PC-3 (cell line): ENCODE results near the gene POLRMT. TPM values are rescaled to one million over a fixed set of nuclear protein-coding genes. Genes with fewer than 3 reads are reported as not detected.

Source experiments
- ATAC-seq: fragments of 200-7000 bp; cut with Tn5 transposase; 2 replicates; pipeline ENCODE4 v1.9.1; 2020; ENCODE audit warnings: mild to moderate bottlenecking, moderate library complexity
- BruUV-seq: library from RNA; stranded (reverse); fragments of 400-500 nt; replicated peaks from 2 replicates; lab custom pipeline; 2021; lab: Mats Ljungman, UMichigan
- CTCF ChIA-PET: fragments of 300-600 bp; sonication (Branson Sonifier 250); formaldehyde crosslinking; loops from one replicate; lab custom pipeline; 2022; ENCODE audit warnings: antibody characterized with exemption; lab: Charles Lee
- POLR2A ChIA-PET: fragments of 300-600 bp; sonication (Branson Sonifier 250); formaldehyde crosslinking; loops from one replicate; lab custom pipeline; 2022; ENCODE audit warnings: antibody characterized with exemption; ENCODE audit not compliant: unreplicated experiment; lab: Charles Lee
- DNase-seq: peaks from one replicate; pipeline ENCODE4 v3.0.0-alpha.2; 2015
- H2AFZ ChIP-seq: fragments of 300-600 bp; sonication (generic); 2 replicates; pipeline ENCODE4 v1.6.0; 2016; ENCODE audit warnings: antibody characterized with exemption, low read length
- H3F3A ChIP-seq: fragments of 300-600 bp; sonication (generic); one replicate; pipeline ENCODE4 v1.6.0; 2017; ENCODE audit warnings: antibody characterized with exemption, low read length, control low read depth, mild to moderate bottlenecking; ENCODE audit not compliant: unreplicated experiment
- H3K27ac ChIP-seq: fragments of 300-600 bp; sonication (generic); 2 replicates; pipeline ENCODE4 v1.5.1; 2016; ENCODE audit warnings: mild to moderate bottlenecking, low read length
- H3K27me3 ChIP-seq: fragments of 300-600 bp; sonication (generic); 2 replicates; pipeline ENCODE4 v1.6.1; 2016; ENCODE audit warnings: low read length, mixed read lengths
- H3K36me3 ChIP-seq: fragments of 300-600 bp; sonication (generic); 2 replicates; pipeline ENCODE4 v1.6.1; 2016; ENCODE audit warnings: low read depth, mixed run types, low read length, mixed read lengths
- H3K4me1 ChIP-seq: fragments of 300-600 bp; sonication (generic); 2 replicates; pipeline ENCODE4 v1.5.1; 2016; ENCODE audit warnings: low read length; ENCODE audit not compliant: insufficient read depth
- H3K4me2 ChIP-seq: fragments of 300-600 bp; sonication (generic); 2 replicates; pipeline ENCODE4 v1.6.0; 2016; ENCODE audit warnings: low read length
- H3K4me3 ChIP-seq: fragments of 300-600 bp; sonication (generic); 2 replicates; pipeline ENCODE4 v1.5.1; 2016; ENCODE audit warnings: mild to moderate bottlenecking, low read length, mixed read lengths
- H3K79me2 ChIP-seq: fragments of 300-600 bp; sonication (generic); 2 replicates; pipeline ENCODE4 v1.6.1; 2017; ENCODE audit warnings: low read length, mixed read lengths
- H3K9ac ChIP-seq: fragments of 300-600 bp; sonication (generic); 2 replicates; pipeline ENCODE4 v1.6.0; 2016; ENCODE audit warnings: mild to moderate bottlenecking, low read length
- H3K9me2 ChIP-seq: fragments of 300-600 bp; sonication (generic); replicated peaks from 2 replicates; pipeline ENCODE4 v1.6.1; 2016; ENCODE audit warnings: mixed run types, low read length, mixed read lengths
- H3K9me3 ChIP-seq: fragments of 300-600 bp; sonication (generic); 2 replicates; pipeline ENCODE4 v1.6.1; 2016; ENCODE audit warnings: low read length, mixed read lengths
- H4K20me1 ChIP-seq: fragments of 300-600 bp; sonication (generic); 2 replicates; pipeline ENCODE4 v1.6.1; 2016; ENCODE audit warnings: low read length, mixed read lengths
- CTCF ChIP-seq: fragments of 300-600 bp; sonication (generic); conservative IDR thresholded peaks from 2 replicates; pipeline ENCODE4 v1.5.1; 2017; ENCODE audit warnings: antibody characterized with exemption, low read depth, mild to moderate bottlenecking, low read length
- EZH2 ChIP-seq: fragments of 300-600 bp; sonication (generic); IDR thresholded peaks from one replicate; pipeline ENCODE4 v1.6.1; 2017; ENCODE audit warnings: antibody characterized with exemption, mild to moderate bottlenecking, low read length; ENCODE audit not compliant: unreplicated experiment
- EZH2phosphoT487 ChIP-seq: fragments of 300-600 bp; sonication (generic); IDR thresholded peaks from 2 replicates; pipeline ENCODE4 v1.6.1; 2018; ENCODE audit warnings: mild to moderate bottlenecking, antibody characterized with exemption, low read length, borderline replicate concordance
- intact Hi-C: fragments of 100-400 bp; cut with micrococcal nuclease; formaldehyde crosslinking; loops from 2 replicates; pipeline ENCODE4 v1.9.0; 2023
- total RNA-seq: library from RNA; depleted of rRNA; stranded (reverse); fragments of >200 nt; gene quantifications from 2 replicates; pipeline ENCODE4 v1.2.3, GENCODE V29; 2014

POLRMT gene
- total RNA-seq, 1 experiment from 2014 or later = 60.5 TPM

GRCh38 chr19:681029-682019, 48.0 kb upstream of the POLRMT start:
- POLR2A ChIA-PET = interaction anchor here (0.6 kb wide), 2 partner anchors 19 to 110 kb away, joined by 4 to 8 read pairs; no protein-coding TSS in a partner anchor
- intact Hi-C loops = no loop called here
- DNase-seq = peak; percentile 86

GRCh38 chr19:680287-681028, 47.1 kb upstream of the POLRMT start:
- Histone ChIP-seq H4K20me1 (no peaks in the 10 kb centered on the region), H3K79me2 (peaks cover 26% of the 10 kb centered on the region), H3K9me3 (no peaks in the 10 kb centered on the region), H2AFZ (peak overlapping the region; percentile 74), H3K4me2 (peak overlapping the region; percentile 80), H3K9me2 (no peaks in the 10 kb centered on the region), H3K9ac (peak overlapping the region; percentile 84), H3K27me3 (no peaks in the 10 kb centered on the region), H3K27ac (peak overlapping the region; percentile 67), H3K4me3 (peak overlapping the region; percentile 70), H3K4me1 (peaks cover 21% of the 10 kb centered on the region), H3K36me3 (no peaks in the 10 kb centered on the region), H3F3A (no peaks in the 10 kb centered on the region)
- DNase-seq = peak; percentile 94
- intact Hi-C loops = no loop called here
- TF ChIP-seq EZH2 = no peak
- TF ChIP-seq EZH2phosphoT487 = peak; percentile 56; the same call in 1 of the 2 replicates
- peak; percentile 30; the same call in 1 of the 2 replicates for TF ChIP-seq CTCF
- ChIA-PET POLR2A (interaction anchor here (0.5 to 1.0 kb wide), 4 partner anchors 20 to 109 kb away, joined by 3 to 8 read pairs (median 4); partner anchors contain the start of gene MISP), CTCF (no interaction called here)
- peak; percentile 64 for ATAC-seq
- no TSS peak for BruUV-seq

More at GRCh38 chr19:681029-682019, 48.0 kb upstream of the POLRMT start:
- no TSS peak for BruUV-seq
- no peaks in the 10 kb centered on the region for H3K36me3 ChIP-seq
- no peaks in the 10 kb centered on the region for H4K20me1 ChIP-seq
- peaks cover 18% of the 10 kb centered on the region for H3K4me1 ChIP-seq
- peak; percentile 33 for ATAC-seq
- no peaks in the 10 kb centered on the region for H3K9me3 ChIP-seq
- H3K79me2 ChIP-seq = peaks cover 26% of the 10 kb centered on the region
- H3K9ac ChIP-seq = no peak overlapping the region; the same call in 1 of the 2 replicates
- no peaks in the 10 kb centered on the region for H3K27me3 ChIP-seq
- CTCF ChIA-PET = no interaction called here
- no peak overlapping the region for H2AFZ ChIP-seq
- H3K9me2 ChIP-seq = no peaks in the 10 kb centered on the region
- peak overlapping the region; percentile 54; the same call in 1 of the 2 replicates for H3K4me3 ChIP-seq
- H3K4me2 ChIP-seq = 0 out of 2 replicates have a peak overlapping the region, but pooled peaks have one; percentile 80
- peak overlapping the region; percentile 67; the same call in 1 of the 2 replicates for H3K27ac ChIP-seq
- no peaks in the 10 kb centered on the region for H3F3A ChIP-seq
- TF ChIP-seq EZH2phosphoT487 (no peak), CTCF (no peak), EZH2 (no peak)
